ENCODE results near the gene CYP19A1. TPM values are rescaled to one million over a fixed set of nuclear protein-coding genes. Genes with fewer than 3 reads are reported as not detected.

Gene CYP19A1
- total and polyA plus RNA-seq, 2 donors (not counting 1 experiment from before 2014, with no cell fraction given): not detected

DNA sequence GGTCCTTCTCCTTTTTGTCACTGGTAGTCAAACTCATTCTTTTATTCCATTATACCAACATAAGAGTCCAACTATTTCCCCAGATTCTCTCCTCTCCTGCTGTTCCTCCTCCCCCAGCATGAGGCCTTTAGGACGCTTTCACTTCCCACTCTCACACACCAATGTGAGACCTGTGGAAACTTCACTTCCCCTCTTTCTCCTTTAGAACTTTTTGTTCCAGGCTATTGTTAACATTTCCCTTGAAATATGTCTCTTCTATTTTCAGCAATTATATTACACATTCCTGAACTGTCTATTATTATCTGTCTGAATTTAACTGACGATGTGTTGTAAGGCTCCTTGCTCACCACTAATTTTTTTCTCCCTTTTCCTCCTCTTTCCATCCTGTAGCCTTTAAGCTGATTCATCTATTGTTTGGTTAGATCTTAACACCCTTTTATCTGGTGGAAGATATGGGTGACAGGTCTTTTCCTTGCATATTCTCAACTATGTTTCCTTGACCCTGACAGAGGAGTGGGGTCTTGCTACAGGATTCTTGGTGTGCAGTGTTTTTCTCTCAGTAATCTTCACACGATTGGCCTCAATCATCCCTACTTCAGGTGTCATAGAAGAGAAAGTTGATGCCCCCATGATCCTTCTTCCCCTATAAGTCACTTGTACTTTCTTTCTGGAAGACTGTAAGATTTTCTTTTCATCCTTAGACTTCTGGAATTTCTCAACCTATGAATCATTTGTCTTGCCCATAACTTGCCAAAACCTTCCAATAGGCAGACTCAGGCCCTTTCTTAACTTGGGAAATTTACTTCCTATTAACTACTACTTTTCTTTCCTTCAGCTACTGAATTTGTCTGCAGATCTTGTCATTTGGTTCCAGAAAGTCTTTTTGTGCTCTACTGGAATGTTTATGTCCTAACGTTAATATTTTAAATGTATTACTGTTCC is 5.9 kb downstream of the CYP19A1 start:
- Mint-ChIP-seq H3K9me3 (ENCODE audit: insufficient read depth) (peaks cover 3% of the 10 kb centered on the region), H3K27ac (no peak overlapping the region), H3K4me1 (peaks cover 32% of the 10 kb centered on the region), H3K27me3 (no peaks in the 10 kb centered on the region), H3K4me3 (no peak overlapping the region)
- DNase-seq (no peak), ATAC-seq (ENCODE audit: low read depth) (no peak)
- H3K4me1 ChIP-seq (ENCODE audit: control insufficient read depth in 2 of 2, insufficient read depth in 2 of 2, low read length in 2 of 2): peaks cover 31 to 39% of the 10 kb centered on the region in 2 donors
- H4K20me1 ChIP-seq (ENCODE audit: control insufficient read depth, insufficient read depth, low read length, poor library complexity, severe bottlenecking): no peaks in the 10 kb centered on the region
- 65% methylated on average over 2 of the region's 4 CpGs for WGBS (ENCODE audit: insufficient coverage)
- no peaks in the 10 kb centered on the region for H3K36me3 ChIP-seq (replicated peaks in 1 of 2; ENCODE audit: control extremely low read depth in 1 of 2, control insufficient read depth in 1 of 2, extremely low read depth in 1 of 2, insufficient read depth in 2 of 2, low read length in 1 of 2)
- no peak overlapping the region for H3K9ac ChIP-seq (ENCODE audit: low read length)
- H2AFZ ChIP-seq (ENCODE audit: insufficient read depth, low read depth, low read length, poor library complexity, severe bottlenecking): no peak overlapping the region
- TF ChIP-seq EZH2 (IDR thresholded peaks at IDR 0.05; ENCODE audit: borderline replicate concordance, insufficient read depth, low read depth, low read length, poor library complexity, severe bottlenecking): no peak
- TF ChIP-seq, protein P1, sequence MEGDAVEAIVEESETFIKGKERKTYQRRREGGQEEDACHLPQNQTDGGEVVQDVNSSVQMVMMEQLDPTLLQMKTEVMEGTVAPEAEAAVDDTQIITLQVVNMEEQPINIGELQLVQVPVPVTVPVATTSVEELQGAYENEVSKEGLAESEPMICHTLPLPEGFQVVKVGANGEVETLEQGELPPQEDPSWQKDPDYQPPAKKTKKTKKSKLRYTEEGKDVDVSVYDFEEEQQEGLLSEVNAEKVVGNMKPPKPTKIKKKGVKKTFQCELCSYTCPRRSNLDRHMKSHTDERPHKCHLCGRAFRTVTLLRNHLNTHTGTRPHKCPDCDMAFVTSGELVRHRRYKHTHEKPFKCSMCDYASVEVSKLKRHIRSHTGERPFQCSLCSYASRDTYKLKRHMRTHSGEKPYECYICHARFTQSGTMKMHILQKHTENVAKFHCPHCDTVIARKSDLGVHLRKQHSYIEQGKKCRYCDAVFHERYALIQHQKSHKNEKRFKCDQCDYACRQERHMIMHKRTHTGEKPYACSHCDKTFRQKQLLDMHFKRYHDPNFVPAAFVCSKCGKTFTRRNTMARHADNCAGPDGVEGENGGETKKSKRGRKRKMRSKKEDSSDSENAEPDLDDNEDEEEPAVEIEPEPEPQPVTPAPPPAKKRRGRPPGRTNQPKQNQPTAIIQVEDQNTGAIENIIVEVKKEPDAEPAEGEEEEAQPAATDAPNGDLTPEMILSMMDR (IDR thresholded peaks at IDR 0.05): no peak
- ChIA-PET POLR2A (no interaction called here), CTCF (no interaction called here)
- H3K27ac ChIP-seq (ENCODE audit: low read length in 2 of 2): no peak overlapping the region
- intact Hi-C loops (cut with micrococcal nuclease): no loop called here
- peaks cover 0 to 8% (median 5%) of the 10 kb centered on the region in 3 donors for H3K9me3 ChIP-seq (ENCODE audit: control extremely low read depth in 1 of 3, control insufficient read depth in 2 of 3, insufficient read depth in 1 of 3, low read length in 2 of 3)
- H3K79me2 ChIP-seq (ENCODE audit: control insufficient read depth, insufficient read depth, low read length): no peaks in the 10 kb centered on the region
- H3K4me2 ChIP-seq (replicated peaks; ENCODE audit: low read depth, low read length, poor library complexity, severe bottlenecking): no peak overlapping the region
- H3K27me3 ChIP-seq (replicated peaks in 1 of 4; ENCODE audit: control extremely low read depth in 1 of 4, control insufficient read depth in 3 of 4, insufficient read depth in 4 of 4, low read length in 3 of 4): peaks cover 0 to under 1% (median 0%) of the 10 kb centered on the region in 4 experiments
- H3K4me3 ChIP-seq (ENCODE audit: control extremely low read depth in 1 of 5, extremely low read depth in 1 of 5, insufficient read depth in 1 of 5, low read depth in 2 of 5, low read length in 4 of 5): no peak overlapping the region

DNA sequence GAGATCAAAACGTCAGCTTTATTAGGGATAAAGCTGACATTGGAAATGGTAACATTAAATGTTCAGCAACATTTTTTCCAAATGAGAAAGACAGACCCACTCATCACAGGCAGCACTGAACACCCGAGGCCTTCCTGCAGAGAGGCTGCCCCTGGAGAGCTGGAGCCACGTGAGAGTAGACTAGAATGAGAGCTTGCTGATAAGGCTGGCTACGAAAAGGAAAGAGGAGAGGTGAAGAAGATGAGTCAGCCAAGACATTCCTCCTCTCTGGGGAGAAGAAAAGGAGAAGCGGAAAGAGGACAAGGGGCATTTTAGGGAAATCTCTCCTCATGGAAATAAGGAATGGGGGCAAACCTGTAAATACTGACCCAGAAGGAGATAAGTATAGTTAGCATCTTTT is 7.3 kb downstream of the CYP19A1 start:
- H3K9me3 ChIP-seq (ENCODE audit: control extremely low read depth in 1 of 3, control insufficient read depth in 2 of 3, insufficient read depth in 1 of 3, low read length in 2 of 3): peaks cover 0 to 8% (median 5%) of the 10 kb centered on the region in 3 donors
- WGBS (ENCODE audit: insufficient coverage): 100% methylated on average over 1 of the region's 5 CpGs
- H3K27ac ChIP-seq (ENCODE audit: low read length in 2 of 2): no peak overlapping the region
- H3K9me3 Mint-ChIP-seq (ENCODE audit: insufficient read depth): peaks cover 3% of the 10 kb centered on the region
- H4K20me1 ChIP-seq (ENCODE audit: control insufficient read depth, insufficient read depth, low read length, poor library complexity, severe bottlenecking): no peaks in the 10 kb centered on the region
- DNase-seq (no peak), ATAC-seq (ENCODE audit: low read depth) (no peak)
- H3K27ac Mint-ChIP-seq: no peak overlapping the region
- H3K9ac ChIP-seq (ENCODE audit: low read length): no peak overlapping the region
- ChIA-PET POLR2A (no interaction called here), CTCF (no interaction called here)
- peaks cover 31 to 36% of the 10 kb centered on the region in 2 donors for H3K4me1 ChIP-seq (ENCODE audit: control insufficient read depth in 2 of 2, insufficient read depth in 2 of 2, low read length in 2 of 2)
- H2AFZ ChIP-seq (ENCODE audit: insufficient read depth, low read depth, low read length, poor library complexity, severe bottlenecking): no peak overlapping the region
- no peaks in the 10 kb centered on the region for H3K36me3 ChIP-seq (replicated peaks in 1 of 2; ENCODE audit: control extremely low read depth in 1 of 2, control insufficient read depth in 1 of 2, extremely low read depth in 1 of 2, insufficient read depth in 2 of 2, low read length in 1 of 2)
- TF ChIP-seq, protein P1 (IDR thresholded peaks at IDR 0.05): no peak
- TF ChIP-seq EZH2 (IDR thresholded peaks at IDR 0.05; ENCODE audit: borderline replicate concordance, insufficient read depth, low read depth, low read length, poor library complexity, severe bottlenecking): no peak
- H3K79me2 ChIP-seq (ENCODE audit: control insufficient read depth, insufficient read depth, low read length): no peaks in the 10 kb centered on the region
- H3K4me2 ChIP-seq (replicated peaks; ENCODE audit: low read depth, low read length, poor library complexity, severe bottlenecking): no peak overlapping the region
- no peak overlapping the region for H3K4me3 Mint-ChIP-seq
- peaks cover 0 to 2% (median 0%) of the 10 kb centered on the region in 4 experiments for H3K27me3 ChIP-seq (replicated peaks in 1 of 4; ENCODE audit: control extremely low read depth in 1 of 4, control insufficient read depth in 3 of 4, insufficient read depth in 4 of 4, low read length in 3 of 4)
- H3K4me1 Mint-ChIP-seq: peaks cover 32% of the 10 kb centered on the region
- intact Hi-C loops (cut with micrococcal nuclease): no loop called here
- H3K4me3 ChIP-seq (ENCODE audit: control extremely low read depth in 1 of 5, extremely low read depth in 1 of 5, insufficient read depth in 1 of 5, low read depth in 2 of 5, low read length in 4 of 5): no peak overlapping the region
- H3K27me3 Mint-ChIP-seq: no peaks in the 10 kb centered on the region
